ENCODE data around the gene SEC62.

DNA sequence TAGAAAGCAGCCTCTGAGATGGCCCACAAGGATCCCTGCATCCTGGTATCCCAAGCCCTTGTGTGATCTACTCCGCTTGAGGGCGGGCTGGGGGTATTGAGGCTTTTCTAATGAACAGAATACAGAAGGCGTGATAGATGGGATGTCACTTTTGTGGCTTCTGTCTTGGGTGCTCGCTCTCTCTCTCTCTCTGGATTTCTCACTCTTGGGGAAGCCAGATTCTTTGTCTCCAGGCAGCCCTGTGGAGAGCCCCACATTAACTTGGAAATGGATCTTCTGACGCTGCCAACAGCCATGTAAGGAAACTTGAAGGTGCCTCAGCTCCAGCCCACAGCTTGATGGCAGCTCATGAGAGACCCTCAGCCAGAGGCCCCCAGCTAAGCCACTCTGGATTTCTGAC is 26.9 kb upstream of the SEC62 start:
- TF ChIP-seq, protein P1, sequence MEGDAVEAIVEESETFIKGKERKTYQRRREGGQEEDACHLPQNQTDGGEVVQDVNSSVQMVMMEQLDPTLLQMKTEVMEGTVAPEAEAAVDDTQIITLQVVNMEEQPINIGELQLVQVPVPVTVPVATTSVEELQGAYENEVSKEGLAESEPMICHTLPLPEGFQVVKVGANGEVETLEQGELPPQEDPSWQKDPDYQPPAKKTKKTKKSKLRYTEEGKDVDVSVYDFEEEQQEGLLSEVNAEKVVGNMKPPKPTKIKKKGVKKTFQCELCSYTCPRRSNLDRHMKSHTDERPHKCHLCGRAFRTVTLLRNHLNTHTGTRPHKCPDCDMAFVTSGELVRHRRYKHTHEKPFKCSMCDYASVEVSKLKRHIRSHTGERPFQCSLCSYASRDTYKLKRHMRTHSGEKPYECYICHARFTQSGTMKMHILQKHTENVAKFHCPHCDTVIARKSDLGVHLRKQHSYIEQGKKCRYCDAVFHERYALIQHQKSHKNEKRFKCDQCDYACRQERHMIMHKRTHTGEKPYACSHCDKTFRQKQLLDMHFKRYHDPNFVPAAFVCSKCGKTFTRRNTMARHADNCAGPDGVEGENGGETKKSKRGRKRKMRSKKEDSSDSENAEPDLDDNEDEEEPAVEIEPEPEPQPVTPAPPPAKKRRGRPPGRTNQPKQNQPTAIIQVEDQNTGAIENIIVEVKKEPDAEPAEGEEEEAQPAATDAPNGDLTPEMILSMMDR (conservative IDR thresholded peaks at IDR 0.05; ENCODE audit: low read depth in 2 of 2): no peak
- TF ChIP-seq POLR2AphosphoS5 (IDR thresholded peaks at IDR 0.05; ENCODE audit: low read depth): no peak
- TF ChIP-seq, protein P2, sequence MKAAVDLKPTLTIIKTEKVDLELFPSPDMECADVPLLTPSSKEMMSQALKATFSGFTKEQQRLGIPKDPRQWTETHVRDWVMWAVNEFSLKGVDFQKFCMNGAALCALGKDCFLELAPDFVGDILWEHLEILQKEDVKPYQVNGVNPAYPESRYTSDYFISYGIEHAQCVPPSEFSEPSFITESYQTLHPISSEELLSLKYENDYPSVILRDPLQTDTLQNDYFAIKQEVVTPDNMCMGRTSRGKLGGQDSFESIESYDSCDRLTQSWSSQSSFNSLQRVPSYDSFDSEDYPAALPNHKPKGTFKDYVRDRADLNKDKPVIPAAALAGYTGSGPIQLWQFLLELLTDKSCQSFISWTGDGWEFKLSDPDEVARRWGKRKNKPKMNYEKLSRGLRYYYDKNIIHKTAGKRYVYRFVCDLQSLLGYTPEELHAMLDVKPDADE (IDR thresholded peaks at IDR 0.05): no peak
- no peak for TF ChIP-seq EZH2 (IDR thresholded peaks at IDR 0.05; ENCODE audit: low read depth, unreplicated experiment)

Measured in GM23338 (cell line).